Stimulated activated naive CD8-positive, alpha-beta T cell treated with anti-CD3 and anti-CD28 coated beads, Interleukin-15, Interleukin-2, amounts not matched to agents 100 ng/mL and 50 ng/mL, for 24 hours (primary cell): Measurements from ENCODE around the gene RNU1-2.
"Not testable (repeated sequence)": the region's sequence is repeated elsewhere in the genome, so short reads cannot be mapped to it uniquely, and the experiment has no call there.

Experiments used
- H3K27ac Mint-ChIP-seq: one replicate; pipeline ENCODE4 v1.8.0; 2021; ENCODE audit warnings: mild to moderate bottlenecking, mixed read lengths
- H3K27me3 Mint-ChIP-seq: one replicate; pipeline ENCODE4 v1.8.0; 2021; ENCODE audit warnings: mixed read lengths
- H3K36me3 Mint-ChIP-seq: one replicate; pipeline ENCODE4 v1.8.0; 2021; ENCODE audit warnings: low read depth, mixed read lengths
- H3K4me1 Mint-ChIP-seq: one replicate; pipeline ENCODE4 v1.8.0; 2021; ENCODE audit warnings: low read depth, mixed read lengths
- H3K4me3 Mint-ChIP-seq: one replicate; pipeline ENCODE4 v1.8.0; 2021; ENCODE audit warnings: mild to moderate bottlenecking, mixed read lengths
- H3K9me3 Mint-ChIP-seq: one replicate; pipeline ENCODE4 v1.8.0; 2021; ENCODE audit warnings: mixed read lengths

Gene RNU1-2

DNA sequence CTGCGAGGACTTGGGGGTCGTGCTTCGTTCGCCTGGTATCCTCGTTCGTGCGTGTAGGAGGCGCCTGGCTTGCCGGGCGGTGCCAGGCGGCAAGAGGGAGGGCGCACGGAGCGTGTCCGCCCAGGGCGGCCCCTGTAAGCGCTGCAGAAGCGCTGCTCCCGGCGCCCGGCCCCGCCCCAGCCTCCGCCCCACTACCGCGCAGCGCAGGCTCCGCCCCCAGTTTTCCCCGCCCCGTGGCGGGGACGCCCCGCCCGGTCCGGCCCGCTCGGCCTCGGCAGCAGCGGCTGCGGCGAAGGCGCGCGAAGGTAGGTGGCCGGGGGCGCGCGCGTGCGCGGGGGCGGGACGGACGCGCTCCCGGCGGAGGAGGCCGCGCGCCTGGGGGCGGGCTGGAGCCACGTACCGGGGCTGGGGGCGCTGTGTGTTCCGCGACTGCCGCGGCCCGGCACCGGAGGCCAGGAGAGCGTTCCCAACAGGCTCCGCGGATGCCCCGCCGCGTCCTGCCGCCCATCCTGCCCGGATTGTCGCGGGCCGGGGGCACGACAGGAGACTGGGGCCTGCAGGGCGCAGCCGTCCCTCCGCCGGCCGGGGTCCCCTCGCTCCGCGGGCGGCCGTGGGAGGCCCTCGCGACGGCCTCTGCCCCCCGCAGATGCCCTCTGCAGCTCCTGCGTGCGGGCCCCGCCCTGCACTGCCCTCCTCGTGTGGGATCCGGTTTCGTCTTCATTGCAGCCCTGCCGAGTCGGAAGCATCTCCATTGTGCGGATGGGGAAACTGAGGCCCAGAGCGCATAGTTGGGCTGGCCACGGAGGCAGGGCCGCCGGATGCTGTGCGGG, 18.3 kb downstream of the RNU1-2 start:
- H3K27me3 Mint-ChIP-seq: peaks cover 7% of the 10 kb centered on the region
- H3K36me3 Mint-ChIP-seq: no peaks in the 10 kb centered on the region
- peaks cover 32% of the 10 kb centered on the region for H3K4me1 Mint-ChIP-seq
- peak overlapping the region; percentile 89 for H3K4me3 Mint-ChIP-seq
- H3K9me3 Mint-ChIP-seq: no peaks in the 10 kb centered on the region
- H3K27ac Mint-ChIP-seq: peak overlapping the region; percentile 81

DNA sequence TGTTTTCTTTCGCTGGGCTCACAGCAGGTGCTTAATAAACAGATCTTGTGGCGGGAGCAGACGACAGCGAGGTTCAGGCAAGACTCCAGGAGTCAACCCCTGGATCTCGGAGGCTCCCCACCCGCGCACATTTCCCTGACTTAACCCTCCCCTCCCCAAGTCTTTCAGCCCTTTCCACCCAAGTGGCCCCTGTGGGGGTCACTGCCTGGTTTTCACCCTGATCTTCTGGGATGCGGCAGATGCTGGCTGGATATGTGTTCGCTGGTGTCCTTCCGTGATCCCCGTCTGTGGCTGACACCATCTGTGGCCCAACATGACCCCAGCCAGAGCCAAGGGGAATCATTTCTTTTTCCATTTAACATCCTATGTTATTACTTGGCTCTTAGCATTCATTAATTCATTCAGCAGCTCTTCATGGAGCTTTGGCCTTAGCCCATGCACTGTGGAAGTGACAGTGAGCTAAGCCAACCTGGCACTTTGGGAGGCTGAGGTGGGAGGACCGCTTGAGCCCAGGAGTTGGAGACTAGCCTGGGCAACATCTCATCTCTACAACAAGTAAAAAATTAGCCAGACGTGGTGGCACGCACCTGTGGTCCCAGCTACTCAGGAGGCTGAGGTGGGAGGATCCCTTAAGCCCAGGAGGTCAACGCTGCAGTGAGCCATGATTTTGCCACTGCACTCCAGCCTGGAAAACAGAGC, 19.3 kb downstream of the RNU1-2 start:
- H3K4me3 Mint-ChIP-seq: peak overlapping the region; percentile 89
- not testable (repeated sequence) for H3K27me3 Mint-ChIP-seq, H3K36me3 Mint-ChIP-seq, H3K9me3 Mint-ChIP-seq
- H3K27ac Mint-ChIP-seq: peak overlapping the region; percentile 20
- H3K4me1 Mint-ChIP-seq: peaks cover 32% of the 10 kb centered on the region

- H3K27ac Mint-ChIP-seq: no peak overlapping the region
- no peaks in the 10 kb centered on the region for H3K36me3 Mint-ChIP-seq
- peaks cover 32% of the 10 kb centered on the region for H3K4me1 Mint-ChIP-seq
- no peaks in the 10 kb centered on the region for H3K9me3 Mint-ChIP-seq
- peaks cover 7% of the 10 kb centered on the region for H3K27me3 Mint-ChIP-seq
- H3K4me3 Mint-ChIP-seq: peak overlapping the region; percentile 89
These were observed 19.8 kb downstream of the RNU1-2 start for GRCh38 chr1:16915627-16915973.

GRCh38 chr1:16916036-16916880, 20.5 kb downstream of the RNU1-2 start:
- H3K27ac Mint-ChIP-seq, H3K36me3 Mint-ChIP-seq, H3K4me3 Mint-ChIP-seq, H3K27me3 Mint-ChIP-seq, H3K9me3 Mint-ChIP-seq: not testable (repeated sequence)
- peaks cover 37% of the 10 kb centered on the region for H3K4me1 Mint-ChIP-seq

DNA sequence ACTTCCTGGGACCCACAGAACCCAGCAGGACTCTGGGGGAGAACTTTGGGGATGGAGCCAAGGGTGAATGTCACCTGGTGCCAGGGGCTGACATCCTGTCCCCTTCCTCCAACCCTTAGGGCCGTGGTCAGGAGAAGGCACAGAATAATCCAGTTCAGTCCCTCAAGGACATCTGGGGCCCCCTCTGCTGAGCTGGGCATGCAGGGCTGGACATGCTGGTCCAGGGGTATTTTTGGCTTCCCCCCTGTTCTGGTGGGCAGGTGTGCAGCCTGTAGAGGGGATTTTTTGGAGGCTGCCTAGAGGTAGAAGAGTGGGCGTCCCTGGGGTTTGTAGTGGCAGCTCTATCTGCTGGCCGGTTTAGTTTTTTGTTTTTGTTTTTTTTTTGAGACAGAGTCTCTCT, 22.6 kb downstream of the RNU1-2 start:
- no peak overlapping the region for H3K27ac Mint-ChIP-seq
- no peaks in the 10 kb centered on the region for H3K27me3 Mint-ChIP-seq
- H3K9me3 Mint-ChIP-seq: no peaks in the 10 kb centered on the region
- H3K4me3 Mint-ChIP-seq: no peak overlapping the region
- peaks cover 36% of the 10 kb centered on the region for H3K4me1 Mint-ChIP-seq
- H3K36me3 Mint-ChIP-seq: no peaks in the 10 kb centered on the region

- not testable (repeated sequence) for H3K27me3 Mint-ChIP-seq, H3K27ac Mint-ChIP-seq, H3K9me3 Mint-ChIP-seq, H3K36me3 Mint-ChIP-seq, H3K4me3 Mint-ChIP-seq
- peaks cover 31% of the 10 kb centered on the region for H3K4me1 Mint-ChIP-seq
These were observed 23.3 kb downstream of the RNU1-2 start for GRCh38 chr1:16918936-16919665.

GRCh38 chr1:16920951-16921350, 25.2 kb downstream of the RNU1-2 start:
- H3K4me3 Mint-ChIP-seq: no peak overlapping the region
- no peaks in the 10 kb centered on the region for H3K36me3 Mint-ChIP-seq
- H3K27me3 Mint-ChIP-seq: no peaks in the 10 kb centered on the region
- no peaks in the 10 kb centered on the region for H3K9me3 Mint-ChIP-seq
- no peak overlapping the region for H3K27ac Mint-ChIP-seq
- H3K4me1 Mint-ChIP-seq: peaks cover 23% of the 10 kb centered on the region

DNA sequence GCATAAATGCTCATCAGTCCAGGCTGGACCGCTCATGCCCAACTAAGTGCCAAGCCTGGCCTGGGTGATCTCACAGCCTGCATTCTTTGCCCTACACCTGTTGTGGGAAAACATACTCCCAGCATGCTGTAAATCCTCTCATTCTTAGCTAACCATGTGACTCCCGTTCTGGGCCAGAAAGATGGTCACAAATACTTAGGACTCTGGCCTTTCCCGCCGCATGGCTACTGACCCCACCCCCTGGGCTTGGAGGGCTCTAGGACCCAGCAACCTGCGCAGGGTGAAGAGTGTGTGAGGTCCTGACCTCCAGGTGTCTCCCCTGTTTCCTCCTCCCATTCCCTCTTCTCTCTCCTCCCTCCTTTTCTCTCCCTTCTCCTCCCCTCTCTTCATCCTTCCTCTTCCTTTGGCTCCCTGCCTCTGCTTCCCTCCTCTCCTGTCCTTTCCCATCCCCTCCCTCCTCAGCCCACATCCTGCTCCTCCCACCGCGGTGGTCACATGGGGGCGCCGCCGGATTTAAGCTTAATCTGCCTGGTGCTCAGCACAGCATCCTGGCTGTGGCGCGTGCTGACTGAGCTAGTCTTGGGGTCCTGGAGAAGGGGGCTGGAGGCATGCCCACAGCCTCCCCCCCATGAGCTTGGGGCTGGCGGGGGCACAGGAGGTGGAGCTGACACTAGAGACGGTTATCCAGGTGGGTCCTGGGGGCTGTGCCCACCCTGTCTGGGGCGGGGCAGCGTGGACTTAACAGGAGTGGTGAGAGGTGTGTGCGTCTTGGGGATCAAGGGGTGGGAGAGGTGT, 25.8 kb downstream of the RNU1-2 start, which contains the start of gene CROCC:
Gene CROCC, plus strand, starts transcription at position 541 of the 795 bp plus-strand sequence. Its CDS starts 88 bp downstream, at position 629.
- H3K4me1 Mint-ChIP-seq: peaks cover 23% of the 10 kb centered on the region
- peak within 1 kb of the TSS; percentile 80 for H3K4me3 Mint-ChIP-seq
- H3K27ac Mint-ChIP-seq: peak within 1 kb of the TSS; percentile 80
- H3K36me3 Mint-ChIP-seq: no peaks in the 10 kb centered on the region
- no peaks in the 10 kb centered on the region for H3K9me3 Mint-ChIP-seq
- no peaks in the 10 kb centered on the region for H3K27me3 Mint-ChIP-seq

DNA sequence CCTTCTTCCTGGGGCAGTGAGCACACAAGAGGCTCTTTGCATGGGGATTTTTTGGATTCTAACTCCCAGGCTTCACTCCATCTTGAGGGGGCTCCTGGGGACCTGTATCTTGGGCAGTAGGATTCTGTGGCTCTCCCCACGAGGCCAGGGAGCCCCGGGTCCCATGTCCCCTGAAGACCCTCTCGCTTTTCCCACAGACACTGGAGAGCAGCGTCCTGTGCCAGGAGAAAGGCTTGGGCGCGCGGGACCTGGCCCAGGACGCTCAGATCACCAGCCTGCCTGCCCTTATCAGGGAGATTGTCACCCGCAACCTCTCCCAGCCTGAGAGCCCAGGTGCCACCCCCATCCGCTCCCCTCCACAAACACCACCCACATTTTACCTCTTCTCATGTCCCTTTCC, 26.7 kb downstream of the RNU1-2 start:
- H3K9me3 Mint-ChIP-seq: no peaks in the 10 kb centered on the region
- peak overlapping the region; percentile 4 for H3K27ac Mint-ChIP-seq
- H3K4me3 Mint-ChIP-seq: peak overlapping the region; percentile 80
- peaks cover 23% of the 10 kb centered on the region for H3K4me1 Mint-ChIP-seq
- no peaks in the 10 kb centered on the region for H3K36me3 Mint-ChIP-seq
- H3K27me3 Mint-ChIP-seq: no peaks in the 10 kb centered on the region

DNA sequence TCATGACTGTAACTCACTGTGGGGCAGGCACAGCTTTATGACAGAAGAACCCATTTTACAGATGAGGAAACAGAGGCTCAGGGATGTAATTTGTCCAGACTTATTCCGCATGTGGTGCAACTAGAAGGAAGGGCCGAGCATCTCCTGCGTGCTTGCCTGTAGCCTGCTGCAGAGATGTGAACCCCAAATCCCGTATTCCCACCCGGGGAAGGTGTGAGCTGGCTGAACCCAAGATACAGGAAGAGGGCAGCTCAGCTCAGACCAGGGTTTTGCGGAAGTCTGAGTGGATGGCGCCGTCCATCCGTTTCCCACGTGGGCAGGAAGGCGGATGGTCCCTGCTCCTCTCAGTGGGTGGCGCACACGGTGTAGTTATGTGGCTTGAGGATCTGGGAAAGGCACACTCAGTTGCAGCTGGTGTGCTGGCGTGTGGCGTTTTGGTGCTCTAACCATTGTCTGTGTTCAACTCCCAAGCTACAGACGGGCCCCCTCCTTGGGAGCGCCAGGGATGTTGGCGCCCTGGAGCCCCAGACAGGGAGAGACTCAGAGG, 27.2 kb downstream of the RNU1-2 start:
- H3K4me3 Mint-ChIP-seq: peak overlapping the region; percentile 80
- H3K27ac Mint-ChIP-seq: peak overlapping the region; percentile 4
- H3K4me1 Mint-ChIP-seq: peaks cover 23% of the 10 kb centered on the region
- no peaks in the 10 kb centered on the region for H3K9me3 Mint-ChIP-seq
- H3K36me3 Mint-ChIP-seq: no peaks in the 10 kb centered on the region
- no peaks in the 10 kb centered on the region for H3K27me3 Mint-ChIP-seq

- H3K9me3 Mint-ChIP-seq: no peaks in the 10 kb centered on the region
- peaks cover 23% of the 10 kb centered on the region for H3K4me1 Mint-ChIP-seq
- no peak overlapping the region for H3K4me3 Mint-ChIP-seq
- H3K36me3 Mint-ChIP-seq: no peaks in the 10 kb centered on the region
- H3K27ac Mint-ChIP-seq: no peak overlapping the region
- H3K27me3 Mint-ChIP-seq: no peaks in the 10 kb centered on the region
These were observed 28.6 kb downstream of the RNU1-2 start for GRCh38 chr1:16924216-16924918.

DNA sequence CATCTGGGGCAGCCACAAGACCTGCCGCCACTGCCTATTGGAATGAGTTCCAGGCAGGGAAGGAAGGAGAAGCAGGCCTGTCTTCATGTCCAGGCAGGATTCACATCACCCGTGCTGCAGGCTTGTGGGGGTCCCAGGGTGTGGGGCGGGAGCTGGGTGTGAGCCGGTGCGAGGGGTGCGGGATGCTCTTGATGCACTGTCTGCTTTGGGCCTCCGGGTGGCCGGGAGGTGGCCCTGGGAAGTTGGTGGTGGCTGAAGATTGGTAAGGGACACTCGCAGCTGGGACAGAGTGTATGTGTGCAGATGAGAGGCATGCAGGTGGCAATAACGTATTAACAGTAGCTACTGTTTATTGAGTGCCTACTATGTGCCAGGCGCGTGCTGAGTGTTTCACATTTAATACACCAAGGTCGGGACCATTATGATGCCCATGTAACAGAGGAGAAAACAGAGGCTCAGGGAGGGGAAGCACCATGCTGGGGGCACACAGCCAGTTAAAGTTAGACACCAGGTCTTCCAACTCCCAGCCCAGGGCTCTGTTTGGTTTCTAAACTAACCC, 29.2 kb downstream of the RNU1-2 start:
- Mint-ChIP-seq H3K27ac (no peak overlapping the region), H3K27me3 (no peaks in the 10 kb centered on the region), H3K4me1 (peaks cover 23% of the 10 kb centered on the region)

More for the DNA sequence above, 29.2 kb downstream of the RNU1-2 start:
- Mint-ChIP-seq H3K36me3 (no peaks in the 10 kb centered on the region), H3K4me3 (no peak overlapping the region), H3K9me3 (no peaks in the 10 kb centered on the region)
